Rectal smooth muscle tissue (tissue), 1 donor: Measurements from ENCODE around the gene LRRC75A.

Experiments used
- H3K27ac ChIP-seq: one replicate; pipeline ENCODE4 v1.7.0; 2013; ENCODE audit warnings: low read depth, low read length, inconsistent platforms
- H3K27me3 ChIP-seq: one replicate; pipeline ENCODE4 v1.7.0; 2013; ENCODE audit warnings: low read length; ENCODE audit not compliant: control insufficient read depth, insufficient read depth
- H3K36me3 ChIP-seq: one replicate; pipeline ENCODE4 v1.7.0; 2013; ENCODE audit warnings: low read length; ENCODE audit not compliant: control insufficient read depth, insufficient read depth
- H3K4me1 ChIP-seq: one replicate; pipeline ENCODE4 v1.7.0; 2013; ENCODE audit warnings: low read length; ENCODE audit not compliant: control insufficient read depth, insufficient read depth
- H3K4me3 ChIP-seq: one replicate; pipeline ENCODE4 v1.7.0; 2013; ENCODE audit warnings: low read length
- H3K9ac ChIP-seq: one replicate; pipeline ENCODE4 v1.7.0; 2013; ENCODE audit warnings: low read length

Gene LRRC75A

GRCh38 chr17:16491131-16491702, 776 bp downstream of the LRRC75A start:
- Histone ChIP-seq H3K27ac (no peak overlapping the region), H3K36me3 (no peaks in the 10 kb centered on the region), H3K4me3 (peak overlapping the region; percentile 71), H3K4me1 (peaks cover 16% of the 10 kb centered on the region), H3K9ac (peak overlapping the region; percentile 38), H3K27me3 (no peaks in the 10 kb centered on the region)

DNA sequence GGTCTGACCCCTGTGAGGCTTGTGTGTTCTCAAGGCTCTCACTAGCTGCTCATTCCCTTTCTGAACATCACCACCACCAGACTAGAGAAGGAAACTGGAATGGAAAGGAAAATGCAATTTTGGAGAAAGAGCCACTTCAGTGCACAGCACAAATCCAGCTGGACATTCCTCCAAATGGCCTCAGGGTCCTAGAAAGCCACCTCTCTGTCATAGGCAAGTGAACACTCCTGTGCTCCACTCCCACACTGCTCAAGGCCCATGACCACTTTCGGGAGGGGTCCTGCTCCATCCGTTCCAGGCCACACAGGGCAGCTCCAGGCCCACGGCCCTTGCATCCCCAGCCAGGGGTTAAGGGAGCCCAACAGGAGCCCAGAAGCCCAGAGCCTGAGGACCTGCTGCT, 2.6 kb downstream of the LRRC75A start:
- H3K4me1 ChIP-seq: peaks cover 24% of the 10 kb centered on the region
- no peak overlapping the region for H3K4me3 ChIP-seq
- no peak overlapping the region for H3K27ac ChIP-seq
- H3K36me3 ChIP-seq: no peaks in the 10 kb centered on the region
- no peaks in the 10 kb centered on the region for H3K27me3 ChIP-seq
- no peak overlapping the region for H3K9ac ChIP-seq

- Histone ChIP-seq H3K4me3 (no peak overlapping the region), H3K4me1 (peaks cover 25% of the 10 kb centered on the region), H3K36me3 (no peaks in the 10 kb centered on the region), H3K27ac (no peak overlapping the region), H3K9ac (no peak overlapping the region), H3K27me3 (no peaks in the 10 kb centered on the region)
These were observed 3.0 kb downstream of the LRRC75A start for GRCh38 chr17:16488968-16489337.

GRCh38 chr17:16488186-16488967, 3.6 kb downstream of the LRRC75A start:
- no peaks in the 10 kb centered on the region for H3K36me3 ChIP-seq
- H3K4me3 ChIP-seq: peak overlapping the region; percentile 22
- no peak overlapping the region for H3K27ac ChIP-seq
- no peaks in the 10 kb centered on the region for H3K27me3 ChIP-seq
- H3K9ac ChIP-seq: no peak overlapping the region
- peaks cover 25% of the 10 kb centered on the region for H3K4me1 ChIP-seq

- no peaks in the 10 kb centered on the region for H3K36me3 ChIP-seq
- peak overlapping the region; percentile 34 for H3K4me3 ChIP-seq
- no peaks in the 10 kb centered on the region for H3K27me3 ChIP-seq
- H3K27ac ChIP-seq: peak overlapping the region; percentile 63
- H3K4me1 ChIP-seq: peaks cover 25% of the 10 kb centered on the region
- H3K9ac ChIP-seq: no peak overlapping the region
These were observed 5.4 kb downstream of the LRRC75A start for GRCh38 chr17:16486373-16487250.

- Histone ChIP-seq H3K27ac (no peak overlapping the region), H3K4me3 (peak overlapping the region; percentile 31), H3K9ac (no peak overlapping the region), H3K27me3 (no peaks in the 10 kb centered on the region), H3K36me3 (no peaks in the 10 kb centered on the region), H3K4me1 (peaks cover 17% of the 10 kb centered on the region)
These were observed 7.4 kb downstream of the LRRC75A start for GRCh38 chr17:16484445-16485175.

DNA sequence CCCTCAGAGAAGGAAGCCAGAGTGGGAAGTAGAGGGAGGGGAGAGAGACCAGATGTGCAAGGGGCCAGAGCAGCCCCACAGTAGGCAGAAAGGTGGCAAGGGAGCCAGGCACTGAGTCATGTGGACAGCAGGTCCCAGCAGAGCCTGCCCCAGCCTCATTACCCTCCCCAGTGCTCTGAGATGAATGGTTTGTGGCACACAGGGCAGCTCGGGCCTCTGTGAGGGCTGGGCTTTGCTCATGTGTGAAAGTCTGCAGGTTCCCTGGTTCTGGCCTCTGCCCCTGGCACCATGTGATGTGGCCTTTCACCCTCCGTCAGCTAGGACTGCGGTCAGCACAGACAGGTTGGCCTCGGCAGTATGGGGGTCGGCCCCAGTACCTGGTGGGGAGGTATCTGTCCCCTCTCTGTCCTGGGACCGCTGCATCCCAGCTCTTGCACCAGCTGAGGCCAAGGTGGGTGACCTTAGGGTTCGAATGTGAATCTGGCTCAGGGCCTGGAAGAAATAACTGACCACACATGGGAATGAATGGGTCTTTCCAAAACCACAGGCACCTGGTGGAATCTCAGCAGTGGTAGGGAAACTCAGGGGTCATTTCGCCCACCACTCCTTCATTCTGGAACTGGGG, 8.9 kb downstream of the LRRC75A start:
- Histone ChIP-seq H3K4me1 (peaks cover 20% of the 10 kb centered on the region), H3K36me3 (no peaks in the 10 kb centered on the region), H3K4me3 (no peak overlapping the region), H3K27ac (no peak overlapping the region), H3K27me3 (no peaks in the 10 kb centered on the region), H3K9ac (no peak overlapping the region)

GRCh38 chr17:16482253-16482652, 9.7 kb downstream of the LRRC75A start:
- H3K27ac ChIP-seq: no peak overlapping the region
- H3K9ac ChIP-seq: no peak overlapping the region
- no peak overlapping the region for H3K4me3 ChIP-seq
- no peaks in the 10 kb centered on the region for H3K27me3 ChIP-seq
- no peaks in the 10 kb centered on the region for H3K36me3 ChIP-seq
- peaks cover 25% of the 10 kb centered on the region for H3K4me1 ChIP-seq

DNA sequence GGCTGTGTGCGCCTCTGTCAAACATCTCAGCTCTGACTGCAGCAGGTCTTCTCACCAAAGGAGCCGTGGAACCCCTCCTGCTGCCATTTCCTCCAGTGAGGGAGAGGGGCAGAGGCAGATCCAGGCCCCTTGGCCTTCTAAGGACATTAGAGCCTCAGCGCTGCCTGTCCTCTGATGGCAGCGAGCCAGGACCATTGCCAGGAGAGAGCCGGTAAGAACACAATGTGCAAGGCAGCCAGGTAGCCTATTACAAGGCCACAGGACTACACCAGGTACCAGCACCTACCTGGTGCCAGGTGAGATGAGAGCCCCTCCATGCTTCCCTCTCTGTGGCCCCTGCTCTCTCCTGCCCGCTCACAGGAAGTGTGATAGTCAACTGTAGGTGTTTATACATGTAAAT, 11.0 kb downstream of the LRRC75A start:
- no peak overlapping the region for H3K4me3 ChIP-seq
- H3K27me3 ChIP-seq: no peaks in the 10 kb centered on the region
- no peak overlapping the region for H3K9ac ChIP-seq
- H3K4me1 ChIP-seq: peaks cover 19% of the 10 kb centered on the region
- no peak overlapping the region for H3K27ac ChIP-seq
- no peaks in the 10 kb centered on the region for H3K36me3 ChIP-seq

DNA sequence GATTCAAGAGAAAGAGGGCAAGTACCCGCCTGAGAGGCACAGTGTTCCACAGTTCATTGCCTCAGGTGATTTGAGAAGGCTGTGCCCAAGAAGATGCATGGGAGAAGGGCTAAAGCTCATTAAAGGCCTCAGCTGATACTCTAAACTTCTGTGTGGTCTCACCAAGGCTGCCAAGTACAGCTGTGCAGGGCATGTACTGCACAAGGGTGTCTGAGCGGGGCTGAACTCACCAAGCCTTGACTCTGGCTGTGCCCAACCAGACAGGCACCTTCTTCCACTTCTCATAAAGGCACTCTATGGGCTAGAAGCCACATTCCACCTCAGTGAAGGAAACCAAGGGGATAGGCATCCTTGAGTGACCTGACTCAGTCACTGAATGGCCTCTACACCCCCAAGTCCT, 12.7 kb downstream of the LRRC75A start:
- Histone ChIP-seq H3K27me3 (no peaks in the 10 kb centered on the region), H3K36me3 (no peaks in the 10 kb centered on the region), H3K4me1 (peaks cover 11% of the 10 kb centered on the region), H3K9ac (no peak overlapping the region), H3K4me3 (no peak overlapping the region), H3K27ac (peak overlapping the region; percentile 21)

DNA sequence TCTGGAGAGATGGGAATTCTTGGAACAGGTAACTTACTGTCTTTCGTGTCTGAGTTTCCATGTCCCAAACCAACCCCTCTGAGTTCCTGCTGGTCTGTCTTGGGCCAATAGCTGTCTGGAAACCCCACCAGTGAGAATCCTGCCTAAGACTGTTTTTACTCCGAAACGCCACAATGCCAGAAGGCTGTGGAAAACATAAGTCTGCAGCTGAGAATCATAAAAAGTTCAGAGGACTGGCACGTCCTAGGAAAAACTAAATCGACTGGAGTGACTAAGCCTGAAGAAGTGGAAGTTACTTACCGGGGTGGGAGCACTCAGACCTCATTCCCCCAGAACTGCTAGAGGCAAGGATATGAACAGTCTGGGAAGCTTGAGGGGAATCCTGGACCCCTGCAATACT, 13.3 kb downstream of the LRRC75A start:
- no peak overlapping the region for H3K9ac ChIP-seq
- H3K27me3 ChIP-seq: no peaks in the 10 kb centered on the region
- peaks cover 11% of the 10 kb centered on the region for H3K4me1 ChIP-seq
- H3K4me3 ChIP-seq: no peak overlapping the region
- H3K36me3 ChIP-seq: no peaks in the 10 kb centered on the region
- H3K27ac ChIP-seq: peak overlapping the region; percentile 21

GRCh38 chr17:16477666-16478065, 14.3 kb downstream of the LRRC75A start:
- no peaks in the 10 kb centered on the region for H3K36me3 ChIP-seq
- peak overlapping the region; percentile 73 for H3K27ac ChIP-seq
- H3K4me3 ChIP-seq: no peak overlapping the region
- peaks cover 11% of the 10 kb centered on the region for H3K4me1 ChIP-seq
- H3K9ac ChIP-seq: no peak overlapping the region
- no peaks in the 10 kb centered on the region for H3K27me3 ChIP-seq
